ENCODE results near the gene CPT1A.

Gene CPT1A

DNA sequence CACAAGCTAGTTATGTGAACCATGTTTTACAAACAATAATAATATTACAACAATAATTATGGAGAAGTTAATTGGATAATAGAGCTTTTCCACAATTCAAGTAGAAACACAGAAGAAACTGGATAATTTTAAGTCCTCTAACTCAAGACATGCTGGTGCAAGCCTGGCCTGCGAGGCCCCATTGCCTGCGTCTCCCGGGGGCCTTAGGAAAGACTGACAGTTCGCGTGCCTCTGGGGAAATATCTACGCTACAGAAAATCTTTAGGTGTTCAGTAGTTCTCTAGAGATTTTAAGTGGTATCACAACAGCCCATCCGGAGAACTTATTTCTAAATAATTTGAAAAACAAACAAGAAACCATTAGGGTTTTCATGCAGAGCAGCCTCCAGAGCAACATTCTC, 134.2 kb downstream of the CPT1A start:
- DNase-seq (ENCODE audit: low spot score), result no peak

GRCh38 chr11:68704887-68705286, 136.8 kb downstream of the CPT1A start:
- no peak for DNase-seq (ENCODE audit: low spot score)
